Natural killer cell treated with Interleukin-12 subunit alpha and Interleukin-12 subunit beta and Interleukin-15 and Interleukin-18, amount 100 ng/mL, for 72 hours (primary cell): Measurements from ENCODE around the gene GPR68. TPM values are rescaled to one million over a fixed set of nuclear protein-coding genes. Genes with fewer than 3 reads are reported as not detected.

ENCODE experiments used
- ATAC-seq, 2 donors: fragments of 150-1000 bp; cut with Tn5 transposase in 1 of 2; sonication (Bioruptor Pico), chemical (Tn5 transposase) in 1 of 2; 2 replicates each; pipeline ENCODE4 v1.10.0; 2021
- DNase-seq: peaks from one replicate; pipeline ENCODE4 v3.0.0; 2022; ENCODE audit warnings: low spot score
- H3K27ac Mint-ChIP-seq, 2 donors: 1 replicate in 1 of 2; 2 replicates in 1 of 2; pipeline ENCODE4 v1.8.0; 2022; ENCODE audit warnings: mixed read lengths in 2 of 2, mild to moderate bottlenecking in 1 of 2, moderate library complexity in 1 of 2
- H3K27me3 Mint-ChIP-seq, 2 donors: 1 replicate in 1 of 2; 2 replicates in 1 of 2; pipeline ENCODE4 v1.8.0; 2022; ENCODE audit warnings: mixed read lengths in 2 of 2
- H3K36me3 Mint-ChIP-seq: one replicate; pipeline ENCODE4 v1.8.0; 2022; ENCODE audit warnings: mixed read lengths
- H3K4me1 Mint-ChIP-seq, 2 donors: 1 replicate in 1 of 2; 2 replicates in 1 of 2; pipeline ENCODE4 v1.8.0; 2022; ENCODE audit warnings: low read depth in 2 of 2, mixed read lengths in 2 of 2, mild to moderate bottlenecking in 1 of 2
- H3K4me3 Mint-ChIP-seq: one replicate; pipeline ENCODE4 v1.8.0; 2022; ENCODE audit warnings: mixed read lengths
- H3K9me3 Mint-ChIP-seq: 2 replicates; pipeline ENCODE4 v1.8.0; 2022; ENCODE audit warnings: mixed read lengths
- total RNA-seq, 2 donors: library from RNA; stranded (reverse); gene quantifications; one replicate each; pipeline ENCODE4 v1.2.3, GENCODE V29; 2022

Gene GPR68, protein sequence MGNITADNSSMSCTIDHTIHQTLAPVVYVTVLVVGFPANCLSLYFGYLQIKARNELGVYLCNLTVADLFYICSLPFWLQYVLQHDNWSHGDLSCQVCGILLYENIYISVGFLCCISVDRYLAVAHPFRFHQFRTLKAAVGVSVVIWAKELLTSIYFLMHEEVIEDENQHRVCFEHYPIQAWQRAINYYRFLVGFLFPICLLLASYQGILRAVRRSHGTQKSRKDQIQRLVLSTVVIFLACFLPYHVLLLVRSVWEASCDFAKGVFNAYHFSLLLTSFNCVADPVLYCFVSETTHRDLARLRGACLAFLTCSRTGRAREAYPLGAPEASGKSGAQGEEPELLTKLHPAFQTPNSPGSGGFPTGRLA
- 10 to 100 TPM; 17.4 to 30.2 TPM for total RNA-seq

DNA sequence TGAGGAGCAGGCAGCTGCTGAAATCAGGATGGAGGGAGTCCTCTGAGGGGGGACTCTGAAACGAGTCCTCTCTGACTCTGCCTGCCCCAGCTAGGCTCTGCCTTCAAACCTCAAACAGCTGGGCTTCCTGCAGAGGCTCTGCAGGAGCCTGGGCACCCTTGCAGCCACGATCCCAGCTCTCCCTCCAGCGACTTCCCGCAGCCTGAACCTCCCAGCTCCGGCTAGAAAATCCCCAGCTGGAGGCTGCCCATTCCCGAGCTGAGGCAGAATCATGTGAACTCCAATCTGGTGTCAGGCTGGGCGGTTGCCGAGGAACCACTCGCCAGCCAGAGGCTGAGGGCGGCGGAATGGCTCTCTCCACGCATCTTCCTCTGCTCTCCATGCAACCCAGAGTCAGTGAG lies at the start of gene GPR68:
Gene GPR68 (minus strand): TSS at position 204 of the 401 bp plus-strand sequence. CDS start 9,654 bp downstream, outside the sequence.
- Mint-ChIP-seq H3K27ac (peak within 1 kb of the TSS; percentile 85 to 87), H3K4me1 (peaks cover 73 to 82% of the 10 kb centered on the region in 2 donors), H3K4me3 (peak within 1 kb of the TSS; percentile 90), H3K36me3 (peaks cover 18% of the 10 kb centered on the region), H3K9me3 (peaks cover 8% of the 10 kb centered on the region), H3K27me3 (no peaks in the 10 kb centered on the region)
- DNase-seq = no peak
- peak in 1 of 2 donors; percentile 32 for ATAC-seq

DNA sequence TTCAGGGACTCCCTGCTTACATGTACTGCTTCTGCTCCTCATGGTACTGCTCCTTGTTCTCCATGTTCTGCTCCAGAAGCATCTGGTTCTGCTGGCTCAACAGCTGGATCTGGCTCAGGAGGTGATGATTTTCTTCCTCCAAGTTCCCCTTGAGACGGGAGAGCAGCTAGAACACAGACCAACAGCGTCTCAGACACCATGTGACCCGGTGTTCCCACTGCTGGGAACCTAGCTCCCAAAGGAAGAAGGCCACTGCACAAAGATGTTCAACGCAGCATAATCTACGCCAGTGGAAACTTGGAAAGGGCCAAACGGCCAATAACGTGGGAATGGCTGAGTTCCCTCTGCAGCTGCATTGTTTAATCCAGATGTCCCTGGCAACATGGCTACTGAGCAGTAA lies 49.6 kb upstream of the GPR68 start:
- H3K36me3 Mint-ChIP-seq = peaks cover 17% of the 10 kb centered on the region
- H3K4me1 Mint-ChIP-seq = peaks cover 12 to 26% of the 10 kb centered on the region in 2 donors
- ATAC-seq = no peak
- H3K4me3 Mint-ChIP-seq = no peak overlapping the region
- H3K9me3 Mint-ChIP-seq = no peaks in the 10 kb centered on the region
- no peak for DNase-seq
- no peaks in the 10 kb centered on the region for H3K27me3 Mint-ChIP-seq
- H3K27ac Mint-ChIP-seq = peak overlapping the region; percentile 71 to 95

DNA sequence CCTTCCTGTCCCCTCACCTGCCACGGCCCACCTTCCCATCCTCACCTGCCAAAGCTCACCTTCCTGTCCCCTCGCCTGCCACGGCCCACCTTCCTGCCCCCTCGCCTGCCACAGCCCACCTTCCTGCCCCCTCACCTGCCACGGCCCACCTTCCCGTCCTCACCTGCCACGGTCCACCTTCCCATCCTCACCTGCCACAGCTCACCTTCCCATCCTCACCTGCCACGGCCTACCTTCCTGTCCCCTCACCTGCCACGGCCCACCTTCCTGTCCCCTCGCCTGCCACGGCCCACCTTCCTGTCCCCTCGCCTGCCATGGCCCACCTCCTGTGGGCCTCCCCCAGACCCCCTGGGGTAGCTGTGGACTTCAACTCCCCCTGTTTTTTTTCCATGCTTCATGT lies 48.8 kb upstream of the GPR68 start:
- DNase-seq (peak; percentile 56), ATAC-seq (no peak)
- Mint-ChIP-seq H3K27me3 (no peaks in the 10 kb centered on the region), H3K4me3 (no peak overlapping the region), H3K4me1 (peaks cover 12 to 23% of the 10 kb centered on the region in 2 donors), H3K36me3 (peaks cover 10% of the 10 kb centered on the region), H3K27ac (peak overlapping the region; percentile 71 to 95), H3K9me3 (no peaks in the 10 kb centered on the region)

DNA sequence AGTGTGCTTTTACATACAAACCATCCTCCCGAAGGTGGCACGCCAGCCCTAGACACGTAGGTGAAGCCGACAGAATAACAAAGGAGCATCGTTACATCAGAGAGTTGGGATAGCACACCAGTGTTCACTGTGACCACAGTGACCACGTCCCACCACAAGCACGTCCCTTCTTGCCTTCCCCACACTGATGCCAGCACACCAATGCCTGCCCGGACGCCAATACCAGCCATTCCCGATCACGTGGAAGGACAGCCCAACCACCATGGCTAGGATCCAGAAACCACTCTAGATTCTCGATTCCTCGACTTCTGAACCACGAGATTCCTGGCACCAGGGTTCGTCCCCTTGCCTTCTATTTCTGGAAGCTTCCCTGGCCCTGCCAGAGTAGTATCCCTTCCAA lies 48.0 kb upstream of the GPR68 start:
- peak overlapping the region; percentile 71 to 95 for H3K27ac Mint-ChIP-seq
- ATAC-seq = peak; percentile 47 to 53
- peaks cover 12 to 23% of the 10 kb centered on the region in 2 donors for H3K4me1 Mint-ChIP-seq
- peaks cover 7% of the 10 kb centered on the region for H3K36me3 Mint-ChIP-seq
- H3K4me3 Mint-ChIP-seq = no peak overlapping the region
- H3K27me3 Mint-ChIP-seq = no peaks in the 10 kb centered on the region
- no peaks in the 10 kb centered on the region for H3K9me3 Mint-ChIP-seq
- DNase-seq = peak; percentile 59

DNA sequence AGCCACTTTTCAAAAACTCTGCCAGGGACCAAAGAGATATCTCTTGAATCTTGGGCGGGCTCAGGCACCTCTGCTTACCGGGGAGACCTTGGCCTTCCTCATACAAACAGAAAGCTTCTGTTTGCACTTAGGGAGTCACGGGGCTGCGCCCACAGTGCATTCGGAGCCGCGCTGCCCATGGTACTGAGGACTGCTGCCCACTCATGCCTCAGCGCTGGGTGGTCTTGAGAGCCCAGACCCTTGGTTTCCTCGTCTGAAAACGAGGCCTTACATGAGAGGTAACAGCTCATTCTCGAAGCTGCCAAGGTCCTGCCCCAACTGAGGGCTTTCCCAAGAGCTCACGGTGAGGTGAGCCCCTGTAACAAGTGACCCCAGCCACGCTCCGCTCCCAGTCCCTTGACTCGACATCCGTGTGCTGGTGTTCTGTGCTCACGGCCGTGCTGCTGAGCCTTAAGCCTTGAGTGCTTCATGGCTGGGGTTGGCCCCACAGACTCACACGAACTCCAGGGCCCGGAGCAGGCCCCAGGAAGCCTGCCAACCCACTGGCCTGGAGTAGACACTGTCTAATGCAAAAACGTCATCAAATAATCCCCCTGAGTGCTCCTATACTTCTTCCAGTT lies 47.4 kb upstream of the GPR68 start:
- H3K4me3 Mint-ChIP-seq = no peak overlapping the region

DNA sequence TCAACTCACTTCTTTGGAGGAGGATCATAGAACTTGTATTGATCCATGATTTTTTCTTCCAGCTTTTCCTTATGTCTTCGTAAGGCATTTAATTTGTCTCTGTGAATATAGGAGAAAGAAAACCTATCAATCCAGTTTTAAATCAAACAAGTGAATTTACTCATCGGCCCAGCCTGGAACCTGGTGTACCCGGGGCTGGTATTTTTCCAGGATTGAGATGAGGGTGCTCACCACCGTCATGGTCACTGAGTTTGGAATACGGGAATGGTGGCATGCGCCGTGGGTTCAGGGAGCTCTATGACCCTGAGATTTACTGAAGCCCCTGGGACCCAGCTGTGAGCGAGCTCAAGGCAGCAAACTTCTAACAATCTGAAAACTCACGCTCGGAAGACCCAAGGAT lies 46.5 kb upstream of the GPR68 start:
- H3K4me3 Mint-ChIP-seq = no peak overlapping the region
- H3K4me1 Mint-ChIP-seq = peaks cover 19 to 25% of the 10 kb centered on the region in 2 donors
- peaks cover 12% of the 10 kb centered on the region for H3K36me3 Mint-ChIP-seq
- DNase-seq (peak; percentile 39), ATAC-seq (no peak)
- peak overlapping the region in 1 of 2 donors; percentile 43 for H3K27ac Mint-ChIP-seq
- no peaks in the 10 kb centered on the region for H3K27me3 Mint-ChIP-seq
- no peaks in the 10 kb centered on the region for H3K9me3 Mint-ChIP-seq

More for the DNA sequence above, 47.4 kb upstream of the GPR68 start:
- DNase-seq = peak; percentile 39
- Mint-ChIP-seq H3K9me3 (no peaks in the 10 kb centered on the region), H3K36me3 (peaks cover 6% of the 10 kb centered on the region), H3K4me1 (peaks cover 12 to 23% of the 10 kb centered on the region in 2 donors), H3K27ac (peak overlapping the region; percentile 71 to 95), H3K27me3 (no peaks in the 10 kb centered on the region)
- no peak for ATAC-seq

DNA sequence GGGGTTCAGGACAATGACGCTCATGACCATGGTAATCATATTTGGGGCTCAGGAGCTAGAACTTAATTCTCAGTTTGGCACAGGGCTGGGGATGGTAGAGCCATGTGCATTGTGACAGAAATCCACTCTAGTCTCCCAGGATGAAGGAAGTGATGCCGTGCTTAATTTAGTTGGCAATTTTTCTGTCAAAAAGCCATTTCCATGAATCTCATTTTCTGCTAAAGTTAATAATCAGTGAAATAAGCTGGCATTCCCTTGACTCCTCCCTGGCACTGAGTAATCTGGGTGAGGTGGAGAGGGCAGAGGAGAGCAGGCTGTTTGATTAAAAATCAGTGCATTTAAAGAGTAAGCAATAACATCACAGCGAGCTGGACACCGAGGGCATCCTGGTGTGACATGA lies 45.0 kb upstream of the GPR68 start:
- ATAC-seq = no peak
- no peaks in the 10 kb centered on the region for H3K9me3 Mint-ChIP-seq
- H3K27ac Mint-ChIP-seq = peak overlapping the region in 1 of 2 donors; percentile 37
- H3K27me3 Mint-ChIP-seq = no peaks in the 10 kb centered on the region
- DNase-seq = no peak
- H3K4me3 Mint-ChIP-seq = no peak overlapping the region
- peaks cover 32 to 36% of the 10 kb centered on the region in 2 donors for H3K4me1 Mint-ChIP-seq
- H3K36me3 Mint-ChIP-seq = peaks cover 22% of the 10 kb centered on the region

DNA sequence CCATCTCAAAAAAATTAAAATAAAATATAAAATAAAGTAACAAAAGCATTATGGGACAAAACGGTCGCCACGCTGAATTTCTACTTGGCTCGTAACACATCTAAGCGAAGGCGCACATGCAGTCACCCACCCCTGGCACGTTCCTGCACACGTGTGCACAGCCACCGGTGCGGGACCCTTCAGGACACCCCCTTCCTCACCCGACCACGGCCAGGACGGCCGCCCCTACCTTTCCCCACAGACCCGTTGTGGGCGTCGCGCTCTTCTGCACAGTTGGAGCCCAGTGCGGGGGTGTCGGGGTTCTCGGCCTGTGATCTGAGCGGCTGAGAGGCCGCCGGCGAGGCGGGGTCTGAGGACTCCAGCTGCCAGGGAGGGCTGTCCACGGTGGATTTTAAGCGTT lies 44.4 kb upstream of the GPR68 start:
- H3K36me3 Mint-ChIP-seq = peaks cover 27% of the 10 kb centered on the region
- DNase-seq = peak; percentile 40
- H3K4me1 Mint-ChIP-seq = peaks cover 37 to 38% of the 10 kb centered on the region in 2 donors
- peak overlapping the region in 1 of 2 donors; percentile 37 for H3K27ac Mint-ChIP-seq
- no peak overlapping the region for H3K4me3 Mint-ChIP-seq
- H3K9me3 Mint-ChIP-seq = no peaks in the 10 kb centered on the region
- no peaks in the 10 kb centered on the region for H3K27me3 Mint-ChIP-seq
- ATAC-seq = no peak

DNA sequence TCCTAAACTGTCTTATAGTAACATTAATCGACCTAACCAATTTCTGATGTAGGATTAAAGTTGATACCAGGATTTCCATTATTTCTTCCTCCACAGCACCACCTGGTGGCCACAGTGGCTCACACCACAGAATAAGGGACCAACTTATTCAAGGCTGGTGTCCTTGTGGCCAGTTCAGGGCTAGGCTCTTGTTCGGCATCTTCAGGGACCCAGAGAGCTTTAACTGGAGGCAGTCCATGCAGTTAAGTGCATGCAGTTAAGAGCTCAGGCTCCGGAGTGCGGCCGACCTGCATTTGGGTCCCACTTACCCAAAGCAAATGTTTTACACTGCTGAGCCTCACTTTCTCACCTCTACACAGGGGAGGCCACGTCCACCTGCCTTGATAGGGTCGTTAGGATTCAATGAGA lies 42.0 kb upstream of the GPR68 start:
- peak overlapping the region; percentile 51 to 94 for H3K27ac Mint-ChIP-seq
- no peak overlapping the region for H3K4me3 Mint-ChIP-seq
- H3K9me3 Mint-ChIP-seq = no peaks in the 10 kb centered on the region
- ATAC-seq = peak; percentile 76 to 78
- peaks cover 30% of the 10 kb centered on the region for H3K36me3 Mint-ChIP-seq
- no peaks in the 10 kb centered on the region for H3K27me3 Mint-ChIP-seq
- DNase-seq = peak; percentile 79
- H3K4me1 Mint-ChIP-seq = peaks cover 30 to 37% of the 10 kb centered on the region in 2 donors

DNA sequence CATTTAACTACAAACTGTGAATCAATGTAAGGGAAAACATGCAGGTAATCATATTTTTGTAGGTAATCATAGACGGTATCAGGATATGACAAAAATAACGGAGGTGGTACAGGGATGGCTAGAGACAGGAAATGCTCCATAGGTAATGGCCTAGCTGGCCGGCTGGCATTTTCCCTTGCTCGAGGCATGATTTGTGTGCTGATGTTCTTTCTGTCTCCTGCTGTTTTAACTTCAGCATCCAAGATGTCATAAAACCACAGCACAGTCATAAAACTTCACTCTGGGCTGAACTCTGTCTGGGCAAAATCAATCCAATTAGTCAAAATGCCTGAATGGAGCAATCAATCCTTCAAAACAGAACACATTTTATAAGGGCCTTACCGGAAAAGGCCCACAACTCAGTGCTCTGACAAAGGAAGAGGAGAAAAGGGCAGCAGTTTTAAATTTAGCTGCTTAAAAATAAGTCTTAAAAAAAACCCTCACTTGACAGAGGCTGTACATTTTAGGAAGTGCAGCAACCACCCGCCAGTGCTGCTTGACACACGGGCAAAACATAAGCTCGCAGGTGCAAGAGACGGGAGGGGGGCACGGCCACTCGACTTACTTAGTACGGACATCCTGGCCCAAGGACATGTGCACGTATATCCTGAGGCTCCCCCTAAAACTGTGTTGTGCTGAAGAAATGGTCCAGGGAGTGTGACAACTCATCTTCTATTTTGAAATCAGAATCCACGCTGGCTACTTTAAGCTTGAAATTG lies 40.5 kb upstream of the GPR68 start:
- Mint-ChIP-seq H3K36me3 (peaks cover 30% of the 10 kb centered on the region), H3K27ac (peak overlapping the region; percentile 51 to 94), H3K27me3 (no peaks in the 10 kb centered on the region), H3K9me3 (no peaks in the 10 kb centered on the region), H3K4me3 (no peak overlapping the region), H3K4me1 (peaks cover 30 to 37% of the 10 kb centered on the region in 2 donors)
- DNase-seq (peak; percentile 31), ATAC-seq (no peak)

DNA sequence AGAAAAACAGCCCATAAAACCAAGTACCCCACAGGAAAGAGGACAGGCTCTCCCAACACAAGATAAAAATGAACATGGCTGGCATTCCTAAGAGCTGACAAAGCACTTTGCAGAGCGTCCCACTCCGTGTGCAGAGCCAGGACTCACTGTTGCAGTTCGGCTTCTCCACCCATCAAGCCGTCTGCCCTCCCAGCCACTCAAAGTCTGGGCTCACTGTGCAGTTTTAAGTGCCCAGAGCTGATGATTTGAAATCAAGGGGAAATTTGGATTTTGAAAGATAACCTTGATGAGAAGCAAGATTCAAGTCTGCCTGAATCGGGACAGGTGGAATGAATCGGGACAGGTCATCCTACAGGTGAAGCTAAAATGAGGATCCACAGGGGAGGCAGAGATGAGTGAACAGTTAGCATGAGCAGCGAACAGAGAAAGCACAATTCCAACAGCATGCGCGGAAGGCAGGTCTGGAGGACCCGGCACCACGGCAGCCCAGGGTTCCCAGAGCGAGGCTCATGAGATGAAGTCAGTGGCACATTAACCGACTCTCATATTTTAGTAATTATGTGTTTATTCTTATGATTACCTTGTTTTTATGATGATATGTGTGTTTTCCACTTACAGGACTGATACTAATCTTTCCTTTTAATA lies 39.8 kb upstream of the GPR68 start:
- DNase-seq (peak; percentile 12), ATAC-seq (no peak)
- no peaks in the 10 kb centered on the region for H3K9me3 Mint-ChIP-seq
- H3K27me3 Mint-ChIP-seq = no peaks in the 10 kb centered on the region
- peaks cover 30% of the 10 kb centered on the region for H3K36me3 Mint-ChIP-seq
- peak overlapping the region; percentile 51 to 94 for H3K27ac Mint-ChIP-seq
- peaks cover 30 to 37% of the 10 kb centered on the region in 2 donors for H3K4me1 Mint-ChIP-seq
- no peak overlapping the region for H3K4me3 Mint-ChIP-seq

DNA sequence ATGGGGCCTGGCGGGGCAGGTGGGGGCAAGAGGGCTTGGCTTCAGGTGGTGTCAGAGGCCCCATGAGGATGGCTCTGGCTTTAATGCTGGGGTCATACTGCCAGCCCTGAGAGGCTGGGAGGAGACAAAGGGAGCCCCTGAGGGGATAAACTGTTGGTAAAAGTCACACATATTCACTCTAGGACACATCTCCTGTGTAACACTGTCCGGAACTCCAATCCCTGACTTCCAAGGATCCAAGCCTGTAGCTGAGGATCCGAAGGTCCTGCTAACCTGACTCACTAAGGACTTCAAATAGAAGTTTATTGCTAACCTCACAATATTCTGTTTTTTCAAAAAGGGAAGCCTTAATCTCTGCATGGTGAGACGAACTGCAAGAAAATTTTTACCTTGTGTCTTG lies 39.2 kb upstream of the GPR68 start:
- H3K36me3 Mint-ChIP-seq = peaks cover 30% of the 10 kb centered on the region
- no peak overlapping the region for H3K4me3 Mint-ChIP-seq
- H3K4me1 Mint-ChIP-seq = peaks cover 30 to 37% of the 10 kb centered on the region in 2 donors
- H3K27me3 Mint-ChIP-seq = no peaks in the 10 kb centered on the region
- H3K27ac Mint-ChIP-seq = peak overlapping the region; percentile 51 to 94
- ATAC-seq (no peak), DNase-seq (no peak)
- no peaks in the 10 kb centered on the region for H3K9me3 Mint-ChIP-seq

DNA sequence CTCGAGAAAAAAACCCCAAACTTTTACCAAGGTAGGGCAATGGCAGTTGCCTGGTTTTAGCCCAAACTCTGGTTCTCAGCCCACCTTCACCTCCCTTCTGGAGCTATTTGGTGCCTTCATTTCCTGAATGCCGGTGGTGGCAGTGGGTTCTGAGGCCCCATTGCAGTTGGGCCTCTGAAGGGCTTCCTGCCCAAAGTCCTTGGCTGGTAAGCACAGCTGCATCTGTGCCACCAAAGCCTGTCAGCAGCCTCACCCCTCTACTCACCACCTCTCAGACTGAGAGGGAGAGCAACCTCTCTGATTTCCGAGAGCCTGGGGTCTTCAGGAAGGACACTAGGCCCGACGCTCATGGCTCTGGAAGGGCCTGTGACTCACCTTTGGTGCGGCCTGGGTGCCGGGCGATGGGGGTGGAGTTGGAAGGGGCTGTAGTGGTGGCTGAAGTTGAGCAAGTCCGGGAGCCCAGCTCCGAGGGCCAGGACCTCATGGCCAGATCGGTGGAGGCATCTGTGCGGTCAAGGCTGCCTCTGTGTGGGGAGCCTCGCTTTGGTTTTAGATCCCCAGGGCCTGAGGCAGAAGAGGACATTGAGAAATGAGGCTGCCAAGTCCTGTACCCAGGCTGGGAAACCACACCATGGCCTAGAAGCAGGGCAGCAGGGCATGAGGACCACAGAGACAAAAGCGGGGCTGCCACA lies 38.6 kb upstream of the GPR68 start:
- ATAC-seq (peak; percentile 62 to 82), DNase-seq (peak; percentile 61)
- Mint-ChIP-seq H3K27me3 (no peaks in the 10 kb centered on the region), H3K9me3 (no peaks in the 10 kb centered on the region), H3K4me3 (no peak overlapping the region), H3K27ac (peak overlapping the region; percentile 51 to 94), H3K4me1 (peaks cover 30 to 37% of the 10 kb centered on the region in 2 donors), H3K36me3 (peaks cover 30% of the 10 kb centered on the region)
